Peyer's patch (tissue), 4 donors: ENCODE measurements around the gene WFS1.

Experiments
- POLR2A ChIP-seq, 2 donors: fragments of 450-650 bp; IDR thresholded peaks; one replicate each; pipeline ENCODE4 v1.5.1; 2017; ENCODE audit warnings: antibody characterized with exemption in 2 of 2, mild to moderate bottlenecking in 2 of 2, moderate library complexity in 2 of 2
- TF ChIP-seq, protein P1 (sequence below), 6 experiments: fragments of 450-650 bp in 4 of 6; fragments of 200-600 bp in 2 of 6; sonication (generic) in 1 of 6; IDR thresholded peaks; one replicate each; pipeline ENCODE4 v1.5.1; 2017 to 2019; ENCODE audit warnings: antibody characterized with exemption in 6 of 6, mild to moderate bottlenecking in 3 of 6, moderate library complexity in 1 of 6

DNA sequence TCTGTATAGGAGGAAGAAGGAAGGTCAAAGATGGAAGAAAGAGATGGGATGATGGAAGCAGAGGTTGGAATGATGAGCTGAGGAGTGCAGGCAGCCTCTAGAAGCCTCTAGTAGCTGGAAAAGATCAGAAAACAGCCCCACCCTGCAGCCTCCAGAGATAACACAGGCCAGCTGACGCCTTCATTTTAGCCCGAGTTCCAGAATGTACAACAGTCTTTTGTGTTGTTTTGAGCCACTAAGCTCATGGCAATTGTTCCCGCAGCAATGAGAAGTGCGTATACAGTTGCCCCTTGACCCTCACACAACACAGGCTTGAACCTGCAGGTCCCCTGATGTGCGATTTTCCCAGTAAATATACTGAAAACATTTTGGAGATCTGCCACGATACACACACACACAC, 72.0 kb downstream of the WFS1 start:
- TF ChIP-seq, protein P1, sequence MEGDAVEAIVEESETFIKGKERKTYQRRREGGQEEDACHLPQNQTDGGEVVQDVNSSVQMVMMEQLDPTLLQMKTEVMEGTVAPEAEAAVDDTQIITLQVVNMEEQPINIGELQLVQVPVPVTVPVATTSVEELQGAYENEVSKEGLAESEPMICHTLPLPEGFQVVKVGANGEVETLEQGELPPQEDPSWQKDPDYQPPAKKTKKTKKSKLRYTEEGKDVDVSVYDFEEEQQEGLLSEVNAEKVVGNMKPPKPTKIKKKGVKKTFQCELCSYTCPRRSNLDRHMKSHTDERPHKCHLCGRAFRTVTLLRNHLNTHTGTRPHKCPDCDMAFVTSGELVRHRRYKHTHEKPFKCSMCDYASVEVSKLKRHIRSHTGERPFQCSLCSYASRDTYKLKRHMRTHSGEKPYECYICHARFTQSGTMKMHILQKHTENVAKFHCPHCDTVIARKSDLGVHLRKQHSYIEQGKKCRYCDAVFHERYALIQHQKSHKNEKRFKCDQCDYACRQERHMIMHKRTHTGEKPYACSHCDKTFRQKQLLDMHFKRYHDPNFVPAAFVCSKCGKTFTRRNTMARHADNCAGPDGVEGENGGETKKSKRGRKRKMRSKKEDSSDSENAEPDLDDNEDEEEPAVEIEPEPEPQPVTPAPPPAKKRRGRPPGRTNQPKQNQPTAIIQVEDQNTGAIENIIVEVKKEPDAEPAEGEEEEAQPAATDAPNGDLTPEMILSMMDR (IDR thresholded peaks at IDR 0.05), result no peak
- no peak for TF ChIP-seq POLR2A (IDR thresholded peaks at IDR 0.05)
